ENCODE results near the gene NELL1.

Gene NELL1

GRCh38 chr11:20754933-20755332 lies 85.5 kb downstream of the NELL1 start:
- TF ChIP-seq CTCF (IDR thresholded peaks at IDR 0.05; ENCODE audit: low read length, missing control alignments): no peak
- DNase-seq (ENCODE audit: low read depth): no peak
- no peak overlapping the region for H3K4me3 ChIP-seq (replicated peaks; ENCODE audit: low read depth, low read length)

- no peak for TF ChIP-seq CTCF (IDR thresholded peaks at IDR 0.05; ENCODE audit: low read length, missing control alignments)
- no peak for DNase-seq (ENCODE audit: low read depth)
- no peak overlapping the region for H3K4me3 ChIP-seq (replicated peaks; ENCODE audit: low read depth, low read length)
Observed at GRCh38 chr11:20759541-20759940, 90.2 kb downstream of the NELL1 start.

GRCh38 chr11:20760811-20761210 lies 91.4 kb downstream of the NELL1 start:
- no peak for TF ChIP-seq CTCF (IDR thresholded peaks at IDR 0.05; ENCODE audit: low read length, missing control alignments)
- no peak overlapping the region for H3K4me3 ChIP-seq (replicated peaks; ENCODE audit: low read depth, low read length)
- DNase-seq (ENCODE audit: low read depth): no peak

GRCh38 chr11:20762116-20762844 lies 92.9 kb downstream of the NELL1 start:
- DNase-seq (ENCODE audit: low read depth): no peak
- H3K4me3 ChIP-seq (replicated peaks; ENCODE audit: low read depth, low read length): no peak overlapping the region
- TF ChIP-seq CTCF (IDR thresholded peaks at IDR 0.05; ENCODE audit: low read length, missing control alignments): no peak

GRCh38 chr11:20762980-20763379 lies 93.6 kb downstream of the NELL1 start:
- TF ChIP-seq CTCF (IDR thresholded peaks at IDR 0.05; ENCODE audit: low read length, missing control alignments): no peak
- no peak overlapping the region for H3K4me3 ChIP-seq (replicated peaks; ENCODE audit: low read depth, low read length)
- no peak for DNase-seq (ENCODE audit: low read depth)

- TF ChIP-seq CTCF (IDR thresholded peaks at IDR 0.05; ENCODE audit: low read length, missing control alignments): no peak
- DNase-seq (ENCODE audit: low read depth): no peak
- no peak overlapping the region for H3K4me3 ChIP-seq (replicated peaks; ENCODE audit: low read depth, low read length)
Observed at GRCh38 chr11:20770414-20770946, 101.1 kb downstream of the NELL1 start.

- no peak overlapping the region for H3K4me3 ChIP-seq (replicated peaks; ENCODE audit: low read depth, low read length)
- TF ChIP-seq CTCF (IDR thresholded peaks at IDR 0.05; ENCODE audit: low read length, missing control alignments): no peak
- DNase-seq (ENCODE audit: low read depth): no peak
Observed at GRCh38 chr11:20771026-20771425, 101.6 kb downstream of the NELL1 start.
